ENCODE results near the gene CRYBG2. TPM values are rescaled to one million over a fixed set of nuclear protein-coding genes. Genes with fewer than 3 reads are reported as not detected.
"Not testable (repeated sequence)": the region's sequence is repeated elsewhere in the genome, so short reads cannot be mapped to it uniquely, and the experiment has no call there.

Gene CRYBG2
- total RNA-seq, 4 donors from 2014 or later: under 0.01 TPM; not detected in 3

- no peak for DNase-seq (ENCODE audit: low spot score in 2 of 2)
- Histone ChIP-seq H3K27ac (no peak overlapping the region), H3K4me3 (no peak overlapping the region), H3K27me3 (peaks cover 0 to 7% of the 10 kb centered on the region in 2 donors), H3K36me3 (no peaks in the 10 kb centered on the region), H3K9me3 (peaks cover 0 to 5% (median 0%) of the 10 kb centered on the region in 4 donors), H3K4me1 (no peaks in the 10 kb centered on the region)
- no peak for TF ChIP-seq POLR2A (IDR thresholded peaks at IDR 0.05)
- no peak for TF ChIP-seq EP300 (IDR thresholded peaks at IDR 0.05)
- no peak for TF ChIP-seq CTCF (IDR thresholded peaks at IDR 0.05)
- WGBS, 2 donors: 29 to 38% methylated on average over 2 of the region's 2 CpGs
Measured at GRCh38 chr1:26373789-26374188, 19.9 kb upstream of the CRYBG2 start.

DNA sequence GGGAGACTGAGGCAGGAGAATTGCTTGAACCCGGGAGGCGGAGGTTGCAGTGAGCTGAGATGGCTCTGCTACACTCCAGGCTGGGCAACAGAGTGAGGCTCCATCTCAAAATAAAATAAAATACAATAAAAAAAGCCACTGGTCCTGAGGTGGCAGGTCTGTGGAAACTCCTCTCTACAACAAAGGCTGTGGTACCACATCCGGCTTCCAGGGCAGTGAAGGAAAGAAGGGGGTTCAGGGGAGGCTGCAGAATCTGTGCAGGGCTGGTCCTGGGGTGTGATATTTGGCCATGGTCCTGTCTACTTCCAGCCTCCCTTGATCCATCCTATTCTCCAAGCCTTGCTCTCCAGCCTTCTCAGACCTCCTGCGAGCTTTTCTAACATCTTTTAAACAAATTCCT, 19.4 kb upstream of the CRYBG2 start:
- no peak overlapping the region for H3K27ac ChIP-seq
- WGBS, 2 donors: 76 to 89% methylated on average over 4 of the region's 4 CpGs
- H3K27me3 ChIP-seq: peaks cover 0 to 7% of the 10 kb centered on the region in 2 donors
- no peaks in the 10 kb centered on the region for H3K36me3 ChIP-seq
- H3K9me3 ChIP-seq: peaks cover 0 to 5% (median 0%) of the 10 kb centered on the region in 4 donors
- TF ChIP-seq EP300 (IDR thresholded peaks at IDR 0.05) (no peak), POLR2A (IDR thresholded peaks at IDR 0.05) (no peak), CTCF (IDR thresholded peaks at IDR 0.05) (no peak)
- H3K4me1 ChIP-seq: no peaks in the 10 kb centered on the region
- H3K4me3 ChIP-seq: no peak overlapping the region
- DNase-seq (ENCODE audit: low spot score in 2 of 2): no peak

DNA sequence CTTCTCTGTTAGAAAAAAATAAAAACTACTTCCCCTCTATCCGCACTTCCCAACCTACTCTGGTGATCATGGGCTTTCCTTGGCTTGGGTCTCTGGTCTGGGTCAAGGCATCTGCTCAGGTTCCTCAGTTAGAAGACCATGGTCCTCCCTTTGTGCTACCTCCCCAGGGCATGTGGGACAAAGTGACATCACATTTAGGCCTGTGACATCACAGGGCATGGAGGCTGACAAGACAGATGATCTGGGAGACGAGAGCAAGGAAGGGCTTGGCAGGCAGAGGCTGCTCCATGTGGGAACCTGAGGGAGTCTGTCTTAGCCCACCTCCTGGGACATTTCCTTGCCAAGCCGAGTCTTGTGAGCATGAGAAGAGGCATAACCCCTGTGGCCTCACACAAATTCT, 18.7 kb upstream of the CRYBG2 start, which contains the start of gene ZNF683:
ZNF683 (minus strand) TSS at position 140 of the 400 bp plus-strand sequence. CDS start 4,179 bp downstream, outside the sequence.
- not testable (repeated sequence) for H3K27me3 ChIP-seq; H3K9me3 ChIP-seq; H3K4me3 ChIP-seq; H3K4me1 ChIP-seq; DNase-seq (ENCODE audit: low spot score in 2 of 2); H3K36me3 ChIP-seq; H3K27ac ChIP-seq
- WGBS, 2 donors: 71 to 90% methylated on average over 2 to 3 of the region's 3 CpGs

DNA sequence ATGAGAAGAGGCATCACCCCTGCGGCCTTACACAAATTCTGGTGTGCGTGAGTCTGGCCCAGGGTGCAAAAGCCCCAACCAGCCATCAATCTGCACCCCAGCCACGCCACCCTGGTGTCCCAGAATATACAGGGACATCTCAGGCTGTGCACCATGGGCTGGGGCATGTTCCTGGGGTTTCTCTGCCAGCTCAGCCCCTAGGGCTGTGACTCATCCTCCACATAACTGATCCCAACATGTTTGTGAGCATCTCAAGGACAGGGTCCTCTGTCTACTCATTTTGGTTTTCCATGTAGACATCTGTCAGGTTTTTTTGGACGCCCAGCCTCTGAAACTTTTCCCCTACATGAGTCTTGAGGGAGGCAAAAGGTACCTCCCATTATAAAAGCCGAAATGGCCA, 18.1 kb upstream of the CRYBG2 start:
- Histone ChIP-seq H3K27me3 (peaks cover 0 to 15% of the 10 kb centered on the region in 2 donors), H3K4me3 (no peak overlapping the region), H3K27ac (no peak overlapping the region), H3K9me3 (peaks cover 0 to 5% (median 0%) of the 10 kb centered on the region in 4 donors), H3K4me1 (no peaks in the 10 kb centered on the region), H3K36me3 (no peaks in the 10 kb centered on the region)
- DNase-seq (ENCODE audit: low spot score in 2 of 2): no peak
- TF ChIP-seq EP300 (IDR thresholded peaks at IDR 0.05) (no peak), POLR2A (IDR thresholded peaks at IDR 0.05) (no peak), CTCF (IDR thresholded peaks at IDR 0.05) (no peak)
- WGBS, 2 donors: 70 to 80% methylated on average over 5 of the region's 5 CpGs

GRCh38 chr1:26370591-26371382, 16.9 kb upstream of the CRYBG2 start:
- Histone ChIP-seq H3K4me3 (no peak overlapping the region), H3K9me3 (peaks cover 0 to 5% (median 0%) of the 10 kb centered on the region in 4 donors), H3K27me3 (peaks cover 0 to 9% of the 10 kb centered on the region in 2 donors), H3K27ac (no peak overlapping the region), H3K4me1 (no peaks in the 10 kb centered on the region), H3K36me3 (no peaks in the 10 kb centered on the region)
- DNase-seq (ENCODE audit: low spot score in 2 of 2): no peak
- whole genome bisulfite sequencing, 2 donors: 56 to 63% methylated on average over 6 of the region's 6 CpGs
- TF ChIP-seq EP300 (IDR thresholded peaks at IDR 0.05): no peak
- TF ChIP-seq POLR2A (IDR thresholded peaks at IDR 0.05): no peak
- TF ChIP-seq CTCF (IDR thresholded peaks at IDR 0.05): no peak

Data from tibial nerve (tissue), 4 donors.